Nephron (organoid): ENCODE measurements around the gene SHISAL2A.
"Not testable (repeated sequence)": the region's sequence is repeated elsewhere in the genome, so short reads cannot be mapped to it uniquely, and the experiment has no call there.

Experiments
- H3K27ac Mint-ChIP-seq, 3 experiments: 2 replicates each; pipeline ENCODE4 v1.8.0; 2020; ENCODE audit warnings: mixed read lengths in 3 of 3, mild to moderate bottlenecking in 2 of 3, moderate library complexity in 1 of 3
- H3K27me3 Mint-ChIP-seq: 2 replicates; pipeline ENCODE4 v1.8.0; 2021; ENCODE audit warnings: low read depth, mild to moderate bottlenecking, moderate library complexity, mixed read lengths
- H3K36me3 Mint-ChIP-seq: 2 replicates; pipeline ENCODE4 v1.8.0; 2020; ENCODE audit warnings: low read depth, mixed read lengths
- H3K4me1 Mint-ChIP-seq: 2 replicates; pipeline ENCODE4 v1.8.0; 2020; ENCODE audit warnings: mixed read lengths
- H3K4me3 Mint-ChIP-seq, 3 experiments: 2 replicates each; pipeline ENCODE4 v1.8.0; 2020; ENCODE audit warnings: mild to moderate bottlenecking in 3 of 3, mixed read lengths in 3 of 3, moderate library complexity in 2 of 3
- H3K9me3 Mint-ChIP-seq: 2 replicates; pipeline ENCODE4 v1.8.0; 2020; ENCODE audit warnings: mixed read lengths
- TF ChIP-seq, protein P1 (sequence below), 3 experiments: fragments of 200-600 bp; sonication (generic); IDR thresholded peaks; one replicate each; pipeline ENCODE4 v1.5.0; 2021; ENCODE audit warnings: antibody characterized with exemption in 3 of 3; ENCODE audit not compliant: unreplicated experiment in 3 of 3

Gene SHISAL2A

GRCh38 chr1:52681136-52681535 is 48.2 kb downstream of the SHISAL2A start:
- Mint-ChIP-seq H3K4me1 (peaks cover 31% of the 10 kb centered on the region), H3K9me3 (no peaks in the 10 kb centered on the region), H3K27me3 (peaks cover 4% of the 10 kb centered on the region), H3K27ac (no peak overlapping the region), H3K36me3 (peaks cover 5% of the 10 kb centered on the region), H3K4me3 (no peak overlapping the region)
- TF ChIP-seq, protein P1, sequence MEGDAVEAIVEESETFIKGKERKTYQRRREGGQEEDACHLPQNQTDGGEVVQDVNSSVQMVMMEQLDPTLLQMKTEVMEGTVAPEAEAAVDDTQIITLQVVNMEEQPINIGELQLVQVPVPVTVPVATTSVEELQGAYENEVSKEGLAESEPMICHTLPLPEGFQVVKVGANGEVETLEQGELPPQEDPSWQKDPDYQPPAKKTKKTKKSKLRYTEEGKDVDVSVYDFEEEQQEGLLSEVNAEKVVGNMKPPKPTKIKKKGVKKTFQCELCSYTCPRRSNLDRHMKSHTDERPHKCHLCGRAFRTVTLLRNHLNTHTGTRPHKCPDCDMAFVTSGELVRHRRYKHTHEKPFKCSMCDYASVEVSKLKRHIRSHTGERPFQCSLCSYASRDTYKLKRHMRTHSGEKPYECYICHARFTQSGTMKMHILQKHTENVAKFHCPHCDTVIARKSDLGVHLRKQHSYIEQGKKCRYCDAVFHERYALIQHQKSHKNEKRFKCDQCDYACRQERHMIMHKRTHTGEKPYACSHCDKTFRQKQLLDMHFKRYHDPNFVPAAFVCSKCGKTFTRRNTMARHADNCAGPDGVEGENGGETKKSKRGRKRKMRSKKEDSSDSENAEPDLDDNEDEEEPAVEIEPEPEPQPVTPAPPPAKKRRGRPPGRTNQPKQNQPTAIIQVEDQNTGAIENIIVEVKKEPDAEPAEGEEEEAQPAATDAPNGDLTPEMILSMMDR (IDR thresholded peaks at IDR 0.05; ENCODE audit: unreplicated experiment in 3 of 3) = no peak

DNA sequence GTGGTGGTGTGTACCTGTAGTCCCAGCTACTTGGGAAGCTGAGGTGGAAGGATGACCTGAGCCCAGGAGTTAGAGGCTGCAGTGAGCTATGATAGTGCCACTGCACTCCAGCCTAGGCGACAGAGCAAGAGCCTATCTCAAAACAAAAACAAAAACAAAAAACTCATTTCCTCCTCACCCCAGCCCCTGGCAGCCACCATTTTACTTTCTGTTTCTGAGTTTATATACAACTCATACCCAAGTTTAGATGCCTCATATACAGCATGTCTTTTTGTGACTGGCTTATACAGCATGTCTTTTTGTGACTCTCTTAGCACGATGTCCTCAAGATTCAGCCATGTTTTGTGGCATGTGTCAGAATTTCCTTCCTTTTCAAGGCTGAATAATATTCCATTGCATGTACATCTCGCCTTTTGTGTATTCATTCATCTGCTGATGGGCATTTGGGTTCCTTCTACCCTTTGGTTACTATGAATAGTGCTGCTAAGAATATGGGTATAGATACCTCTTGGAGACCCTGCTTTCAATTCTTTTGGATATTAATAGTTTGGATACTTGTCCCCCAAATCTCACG is 50.5 kb downstream of the SHISAL2A start:
- TF ChIP-seq, protein P1 (IDR thresholded peaks at IDR 0.05; ENCODE audit: unreplicated experiment in 3 of 3) = no peak
- Mint-ChIP-seq H3K9me3 (no peaks in the 10 kb centered on the region), H3K36me3 (peaks cover 14% of the 10 kb centered on the region), H3K27me3 (no peaks in the 10 kb centered on the region), H3K4me3 (no peak overlapping the region), H3K4me1 (peaks cover 19% of the 10 kb centered on the region), H3K27ac (no peak overlapping the region)

- no peak overlapping the region for H3K27ac Mint-ChIP-seq
- no peaks in the 10 kb centered on the region for H3K9me3 Mint-ChIP-seq
- TF ChIP-seq, protein P1 (IDR thresholded peaks at IDR 0.05; ENCODE audit: unreplicated experiment in 3 of 3) = no peak
- H3K27me3 Mint-ChIP-seq = no peaks in the 10 kb centered on the region
- peaks cover 8% of the 10 kb centered on the region for H3K4me1 Mint-ChIP-seq
- H3K4me3 Mint-ChIP-seq = no peak overlapping the region
- peaks cover 17% of the 10 kb centered on the region for H3K36me3 Mint-ChIP-seq
These were observed 51.6 kb downstream of the SHISAL2A start for GRCh38 chr1:52684545-52684944.

DNA sequence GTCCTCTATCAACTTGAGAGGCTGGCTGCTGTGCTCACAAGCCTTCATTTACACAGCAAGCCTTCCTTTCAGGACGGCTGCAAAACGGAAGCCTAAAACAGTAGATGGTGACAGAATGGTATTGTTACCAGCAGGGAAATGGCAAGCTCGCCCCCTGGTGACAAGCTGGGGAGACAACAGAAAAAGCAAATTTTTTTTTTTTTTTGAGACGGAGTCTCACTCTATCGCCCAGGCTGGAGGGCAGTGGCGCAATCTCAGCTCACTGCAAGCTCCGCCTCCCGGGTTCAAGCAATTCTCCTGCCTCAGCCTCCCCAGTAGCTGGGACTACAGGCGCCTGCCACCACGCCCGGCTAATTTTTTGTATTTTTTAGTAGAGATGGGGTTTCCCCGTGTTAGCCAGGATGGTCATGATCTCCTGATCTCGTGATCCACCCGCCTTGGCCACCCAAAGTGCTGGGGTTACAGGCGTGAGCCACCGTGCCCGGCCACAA is 53.3 kb downstream of the SHISAL2A start:
- H3K4me3 Mint-ChIP-seq, H3K9me3 Mint-ChIP-seq, H3K27me3 Mint-ChIP-seq, H3K4me1 Mint-ChIP-seq: not testable (repeated sequence)
- H3K27ac Mint-ChIP-seq = peak overlapping the region in 1 of 3 experiments; percentile 19
- TF ChIP-seq, protein P1 (IDR thresholded peaks at IDR 0.05; ENCODE audit: unreplicated experiment in 3 of 3) = peak; percentile 70 to 86 (median 73)
- peaks cover 22% of the 10 kb centered on the region for H3K36me3 Mint-ChIP-seq

DNA sequence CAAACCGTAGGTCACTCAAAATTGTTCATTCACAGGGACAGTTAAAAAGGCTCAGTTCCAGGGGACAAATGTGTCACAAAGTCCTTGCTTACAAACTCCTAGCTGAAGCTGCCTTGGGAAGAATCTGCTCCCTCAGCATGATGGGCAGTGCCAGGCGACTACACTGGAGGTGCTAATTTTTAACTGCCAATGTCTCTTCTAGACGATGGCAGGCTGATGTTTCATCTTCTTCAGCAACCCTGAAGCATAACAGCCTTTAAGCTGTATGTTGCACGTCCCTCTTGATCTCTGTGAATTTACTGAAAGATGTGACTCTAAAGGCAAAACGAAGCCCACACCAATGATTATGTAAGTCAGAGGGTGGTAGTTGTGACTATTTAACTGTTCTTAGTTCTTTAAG is 53.9 kb downstream of the SHISAL2A start:
- TF ChIP-seq, protein P1 (IDR thresholded peaks at IDR 0.05; ENCODE audit: unreplicated experiment in 3 of 3) = no peak
- no peaks in the 10 kb centered on the region for H3K9me3 Mint-ChIP-seq
- no peaks in the 10 kb centered on the region for H3K27me3 Mint-ChIP-seq
- no peak overlapping the region for H3K27ac Mint-ChIP-seq
- peaks cover 5% of the 10 kb centered on the region for H3K4me1 Mint-ChIP-seq
- no peak overlapping the region for H3K4me3 Mint-ChIP-seq
- peaks cover 26% of the 10 kb centered on the region for H3K36me3 Mint-ChIP-seq

- Mint-ChIP-seq H3K27me3 (no peaks in the 10 kb centered on the region), H3K4me1 (no peaks in the 10 kb centered on the region), H3K36me3 (peaks cover 43% of the 10 kb centered on the region), H3K9me3 (no peaks in the 10 kb centered on the region), H3K4me3 (no peak overlapping the region), H3K27ac (no peak overlapping the region)
- TF ChIP-seq, protein P1 (IDR thresholded peaks at IDR 0.05; ENCODE audit: unreplicated experiment in 3 of 3) = no peak
These were observed 58.9 kb downstream of the SHISAL2A start for GRCh38 chr1:52691821-52692220.
